ENCODE data around the gene KRT16.
"Not testable (repeated sequence)": the region's sequence is repeated elsewhere in the genome, so short reads cannot be mapped to it uniquely, and the experiment has no call there.

Gene KRT16

DNA sequence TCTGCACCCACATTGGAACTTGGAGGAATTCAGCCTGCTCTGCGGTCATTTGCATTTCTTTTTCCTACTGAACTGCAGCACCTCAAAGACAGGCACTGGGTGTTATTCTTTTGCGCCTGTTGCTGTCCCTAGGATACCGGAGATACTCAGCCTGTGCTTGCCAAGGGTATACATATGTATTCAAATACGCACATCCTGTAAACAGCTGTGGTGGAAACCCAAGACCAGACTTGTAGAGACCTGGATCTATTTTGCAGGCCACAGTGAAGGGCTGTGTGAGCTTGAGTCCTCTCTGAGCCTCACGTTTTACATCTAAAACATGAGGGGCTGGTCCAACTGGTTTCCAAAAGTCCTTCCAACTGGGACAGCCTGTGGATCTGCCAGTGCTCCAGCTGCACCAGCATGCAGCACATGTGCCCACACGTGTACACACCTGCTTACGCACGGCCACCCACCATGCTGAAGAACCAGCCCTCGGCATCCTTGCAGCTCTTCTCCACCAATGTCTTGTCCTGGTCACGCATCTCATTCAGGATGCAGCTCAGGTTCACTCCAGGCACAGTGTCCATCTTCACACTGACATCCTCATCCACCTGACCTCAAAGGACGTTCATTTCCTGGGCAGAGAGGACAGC lies 16.2 kb upstream of the KRT16 start:
- DNase-seq = not testable (repeated sequence)

DNA sequence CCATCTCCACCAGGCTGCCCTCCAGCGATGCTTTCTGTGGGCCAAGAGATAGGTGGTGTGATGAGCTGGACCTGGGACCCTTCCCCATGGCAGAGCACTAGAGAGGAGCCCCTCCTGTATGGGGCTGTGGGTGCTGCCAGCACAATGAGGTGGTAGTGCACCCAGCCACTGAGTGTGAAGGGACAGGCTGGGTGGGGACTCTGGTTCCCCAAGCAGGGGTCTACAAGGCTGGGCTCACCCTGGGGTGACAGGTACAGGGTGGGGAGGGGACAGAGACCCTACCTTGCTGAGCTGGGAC lies 15.5 kb upstream of the KRT16 start:
- not testable (repeated sequence) for DNase-seq

DNA sequence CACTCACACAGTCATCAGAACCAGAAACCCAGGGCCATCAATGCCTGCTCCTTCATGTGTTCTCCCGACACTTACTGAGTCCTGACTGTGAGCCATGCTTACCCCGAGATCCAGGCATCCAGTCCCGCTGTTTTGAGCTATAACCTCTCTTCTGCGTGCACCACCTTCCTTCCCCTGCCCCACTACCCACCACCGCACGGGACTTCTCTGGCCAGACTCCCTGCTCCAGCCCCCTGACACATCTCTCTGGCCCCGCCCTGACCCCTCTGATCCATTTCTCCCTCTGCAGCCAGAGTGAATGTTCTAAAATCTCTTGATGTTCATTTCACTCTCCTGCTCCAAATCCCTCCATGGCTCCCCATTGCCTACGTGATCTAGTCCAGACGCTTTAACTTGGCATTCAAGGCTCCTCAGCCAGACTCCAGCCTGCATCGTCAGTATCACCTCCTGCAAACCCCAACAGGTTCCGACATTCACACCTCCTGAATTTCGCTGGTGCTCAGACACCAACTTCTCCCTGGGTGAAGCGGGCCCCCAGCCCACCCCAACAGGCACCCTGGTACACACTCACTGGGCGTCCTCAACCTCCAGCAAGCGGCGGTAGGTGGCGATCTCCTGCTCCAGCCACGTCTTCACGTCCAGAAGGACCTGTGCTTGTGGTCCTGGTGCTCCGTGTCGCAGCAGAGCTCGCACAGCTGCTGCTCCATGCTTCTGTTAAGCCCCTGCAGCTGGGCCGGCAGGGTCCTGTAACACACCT lies 14.9 kb upstream of the KRT16 start:
- DNase-seq = no peak

DNA sequence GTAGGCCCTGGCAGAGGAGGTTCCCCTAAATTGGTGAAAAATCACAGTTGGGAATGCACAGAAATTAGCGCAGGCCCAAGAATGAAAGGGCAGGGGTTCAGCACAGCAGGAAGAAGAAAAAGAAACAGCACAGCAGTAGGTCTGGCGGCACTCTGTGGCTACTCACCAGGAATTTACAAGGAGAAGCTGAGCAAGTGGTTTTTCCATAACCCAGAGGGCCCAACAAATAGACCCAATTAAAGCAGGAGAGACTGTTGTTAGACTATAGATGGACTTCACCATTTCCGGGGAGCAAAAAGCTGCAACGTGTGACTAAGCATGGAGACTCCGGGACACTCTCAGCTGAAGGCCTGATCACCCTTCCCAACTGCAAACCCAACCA lies 14.3 kb upstream of the KRT16 start:
- DNase-seq = not testable (repeated sequence)

DNA sequence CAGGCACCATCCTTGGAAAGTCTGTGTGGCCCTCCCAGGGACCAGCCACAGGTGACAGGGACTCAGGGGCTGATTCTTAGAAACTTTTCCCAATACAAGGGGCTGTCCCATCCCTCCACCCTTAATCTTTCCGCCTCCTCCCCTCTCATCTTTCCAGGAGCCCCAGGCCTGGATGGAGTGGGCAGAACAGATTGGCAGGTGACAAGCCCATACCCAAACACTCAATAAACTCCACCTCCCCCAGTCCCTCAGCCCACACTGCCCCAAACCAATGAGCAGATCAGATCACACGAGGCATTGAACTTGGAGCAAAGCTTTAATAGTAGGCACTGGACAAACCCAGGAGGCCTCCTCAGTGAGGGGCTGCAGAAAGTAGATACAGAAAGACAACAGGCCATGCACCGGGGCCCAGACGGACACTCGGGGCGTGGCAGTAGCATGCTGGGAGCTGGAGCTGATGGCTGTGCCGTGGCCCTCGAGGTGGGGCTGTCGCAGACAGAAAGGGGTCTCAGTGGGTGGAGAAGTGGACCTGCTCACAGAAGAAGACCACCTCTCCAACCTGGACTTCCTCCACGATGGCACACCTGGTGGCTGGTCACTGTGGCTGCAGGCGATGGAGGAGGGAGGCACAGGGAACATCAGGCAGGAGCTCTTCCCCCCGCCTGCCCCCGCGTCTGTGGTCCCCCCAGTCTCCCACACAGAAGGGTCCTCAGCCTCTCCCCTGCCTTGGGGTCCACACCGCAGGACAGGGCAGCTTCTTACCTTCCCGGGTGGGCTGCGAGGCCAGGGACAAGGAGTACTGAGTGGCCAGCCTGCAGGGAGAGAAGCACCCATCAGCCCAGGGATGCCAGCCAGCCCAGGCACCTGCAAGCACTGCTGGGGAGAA lies 13.7 kb upstream of the KRT16 start:
- not testable (repeated sequence) for DNase-seq

DNA sequence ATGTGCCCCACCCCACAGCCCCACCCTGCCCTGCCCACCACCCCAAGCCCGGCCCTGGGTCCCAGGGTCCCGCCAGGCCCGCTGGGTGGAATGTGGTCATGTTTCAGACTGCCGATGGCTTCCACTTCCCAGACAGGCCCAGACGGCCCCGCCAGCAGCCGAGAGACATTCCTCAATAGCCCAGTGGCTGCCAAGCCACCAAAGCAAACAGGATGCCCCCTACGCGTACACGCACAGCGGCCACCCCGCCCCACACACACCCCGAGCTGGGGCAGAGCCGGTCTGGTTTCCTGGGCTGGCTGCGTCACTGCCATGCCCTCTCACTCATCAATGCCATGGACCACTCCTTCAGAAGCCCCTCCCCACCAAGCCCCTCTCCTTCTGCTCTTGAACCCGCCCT lies 13.0 kb upstream of the KRT16 start:
- no peak for DNase-seq

DNA sequence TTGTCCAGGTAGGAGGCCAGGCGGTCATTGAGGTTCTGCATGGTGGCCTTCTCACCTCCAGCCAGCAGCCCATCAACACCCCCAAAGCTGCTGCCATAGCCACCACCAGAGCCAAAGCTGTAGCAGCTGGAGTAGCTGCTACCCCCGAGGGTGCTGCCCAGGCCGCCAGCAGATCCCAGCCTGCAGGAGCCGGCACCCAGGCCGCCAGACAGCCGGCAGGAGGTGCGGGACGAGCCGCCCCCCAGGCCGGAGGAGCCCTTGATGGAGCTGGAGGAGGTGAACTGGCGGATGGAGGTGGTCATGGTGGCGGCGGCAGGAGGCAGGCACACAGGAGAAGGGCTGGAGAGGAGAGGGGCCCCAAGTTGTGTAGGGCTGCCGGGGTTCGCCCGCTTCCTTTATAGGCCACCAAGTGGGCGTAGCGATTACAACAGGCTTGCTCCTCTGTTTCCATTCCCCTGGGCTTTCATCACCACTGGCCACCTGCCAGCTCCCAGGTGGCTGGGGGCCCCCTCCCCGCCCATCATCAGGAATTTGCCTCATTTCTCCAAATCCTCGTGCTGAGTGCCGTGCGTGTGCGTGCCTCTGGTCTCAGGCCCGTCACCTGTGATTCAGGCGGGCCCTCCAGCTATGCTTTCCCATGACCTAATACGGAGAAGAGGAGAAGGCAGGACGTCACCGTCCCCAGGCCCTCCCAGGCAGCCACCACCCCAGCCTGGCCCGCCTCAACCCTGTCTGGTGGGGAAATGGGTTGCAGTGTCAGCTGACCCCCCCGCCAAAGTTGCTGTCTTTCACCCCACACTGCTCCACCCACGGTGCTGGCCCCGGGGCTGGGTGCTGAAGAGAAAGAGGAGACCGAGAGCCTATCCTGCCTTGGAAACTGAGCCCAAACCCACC lies 11.9 kb upstream of the KRT16 start, which contains the start of gene KRT17:
TSS of gene KRT17 (minus strand) at position 368 of the 894 bp plus-strand sequence. CDS start at position 302, 66 bp downstream.
- no peak for DNase-seq

DNA sequence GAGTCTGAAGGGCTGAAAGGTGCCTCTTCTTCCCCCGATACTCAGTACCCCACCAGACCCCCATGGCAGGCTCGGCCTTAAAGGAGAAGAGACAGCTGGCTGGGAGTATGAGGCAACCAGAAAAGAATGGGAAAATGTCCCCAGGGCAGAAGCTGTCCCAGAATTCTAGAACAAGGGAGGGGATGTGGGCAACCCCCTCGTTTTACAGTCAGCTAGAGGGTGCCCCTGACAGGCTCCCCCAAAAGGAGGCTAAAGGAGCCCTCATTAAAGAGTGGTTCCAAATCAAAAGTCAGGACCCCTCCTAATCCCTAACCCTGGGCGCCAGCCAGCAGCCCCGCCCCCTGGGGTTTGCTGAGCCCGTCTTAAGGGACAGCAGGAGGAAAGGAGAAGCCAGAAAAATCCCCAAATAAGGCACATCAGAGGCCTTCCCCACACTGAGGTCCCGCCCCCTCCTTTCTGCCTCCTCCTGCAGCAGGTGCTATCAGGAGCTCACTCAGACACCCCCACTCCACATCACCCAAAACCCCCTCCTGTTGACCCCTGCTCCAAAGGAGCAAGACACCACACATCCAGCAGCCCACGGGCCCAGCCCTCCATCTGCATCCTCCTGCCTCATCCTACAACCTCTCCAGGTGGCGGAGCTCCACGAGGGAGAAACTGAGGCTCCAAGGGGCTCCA lies 10.8 kb upstream of the KRT16 start:
- not testable (repeated sequence) for DNase-seq

DNA sequence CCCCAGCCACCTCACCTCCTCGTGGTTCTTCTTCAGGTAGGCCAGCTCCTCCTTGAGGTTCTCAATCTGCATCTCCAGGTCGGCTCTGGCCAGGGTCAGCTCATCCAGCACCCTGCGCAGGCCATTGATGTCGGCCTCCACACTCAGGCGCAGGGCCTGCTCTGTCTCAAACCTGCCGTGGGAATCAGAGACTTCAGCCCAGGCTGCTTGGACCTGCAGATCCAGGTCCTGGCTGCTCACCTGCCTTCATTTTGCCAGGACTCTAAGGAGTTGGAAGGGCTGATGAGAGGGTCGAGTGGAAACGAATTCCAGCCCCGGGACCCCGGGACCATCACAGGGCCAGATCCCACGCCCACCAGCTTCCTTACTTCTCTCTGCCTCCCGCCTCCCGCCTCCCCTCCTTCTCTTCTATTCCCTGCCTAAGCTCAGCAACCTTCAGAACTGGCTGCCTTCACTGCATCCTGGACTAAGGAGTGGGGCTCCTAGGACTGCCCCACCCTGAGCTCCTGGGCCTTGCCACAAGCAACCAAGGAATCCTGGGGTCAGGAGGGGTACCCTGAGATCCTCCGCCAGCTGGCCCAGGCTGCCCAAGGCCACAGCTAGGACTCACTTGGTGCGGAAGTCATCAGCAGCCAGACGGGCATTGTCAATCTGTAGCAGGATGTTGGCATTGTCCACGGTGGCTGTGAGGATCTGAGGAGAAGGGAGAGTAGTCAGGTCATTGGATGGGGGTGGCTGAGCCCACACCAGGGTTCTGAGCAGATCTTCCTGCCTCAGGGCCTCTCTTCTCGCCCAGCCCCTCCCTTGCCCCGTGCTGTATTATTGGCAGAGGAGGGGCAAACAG lies 10.0 kb upstream of the KRT16 start:
- not testable (repeated sequence) for DNase-seq

DNA sequence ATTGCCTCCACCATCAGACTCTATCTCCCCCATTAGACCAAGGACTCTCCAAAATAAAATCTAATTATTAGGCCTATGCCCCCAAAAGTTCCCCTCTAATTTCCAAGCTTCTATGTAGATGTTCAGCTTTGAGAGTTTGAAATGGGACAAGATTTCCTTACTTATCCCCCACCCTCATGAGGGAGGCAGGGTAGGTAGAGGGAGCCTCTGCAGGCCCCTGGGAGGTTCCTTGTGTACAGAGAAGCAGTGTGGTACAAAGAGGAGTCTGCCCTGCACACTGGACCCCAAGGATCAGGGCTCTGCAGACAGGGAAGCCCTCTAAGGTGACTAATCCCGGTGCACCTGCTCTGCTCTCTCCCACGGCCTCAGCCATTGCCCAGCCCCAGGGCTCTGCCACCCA lies 9.3 kb upstream of the KRT16 start:
- no peak for DNase-seq

DNA sequence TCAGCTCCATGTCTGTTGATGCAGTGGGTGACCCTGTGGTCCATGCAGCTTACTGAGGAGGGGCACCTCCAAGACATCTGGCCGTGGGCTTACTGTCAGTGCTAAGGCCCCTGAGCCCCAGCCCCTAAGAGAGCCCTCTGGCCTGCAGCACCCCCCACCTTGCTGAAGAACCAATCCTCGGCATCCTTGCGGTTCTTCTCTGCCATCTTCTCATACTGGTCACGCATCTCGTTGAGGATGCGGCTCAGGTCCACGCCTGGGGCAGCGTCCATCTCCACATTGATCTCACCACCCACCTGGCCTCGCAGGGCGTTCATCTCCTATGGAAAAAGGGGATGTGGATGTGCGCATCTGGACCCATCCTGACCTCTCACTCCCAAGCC lies 8.9 kb upstream of the KRT16 start:
- DNase-seq = not testable (repeated sequence)

DNA sequence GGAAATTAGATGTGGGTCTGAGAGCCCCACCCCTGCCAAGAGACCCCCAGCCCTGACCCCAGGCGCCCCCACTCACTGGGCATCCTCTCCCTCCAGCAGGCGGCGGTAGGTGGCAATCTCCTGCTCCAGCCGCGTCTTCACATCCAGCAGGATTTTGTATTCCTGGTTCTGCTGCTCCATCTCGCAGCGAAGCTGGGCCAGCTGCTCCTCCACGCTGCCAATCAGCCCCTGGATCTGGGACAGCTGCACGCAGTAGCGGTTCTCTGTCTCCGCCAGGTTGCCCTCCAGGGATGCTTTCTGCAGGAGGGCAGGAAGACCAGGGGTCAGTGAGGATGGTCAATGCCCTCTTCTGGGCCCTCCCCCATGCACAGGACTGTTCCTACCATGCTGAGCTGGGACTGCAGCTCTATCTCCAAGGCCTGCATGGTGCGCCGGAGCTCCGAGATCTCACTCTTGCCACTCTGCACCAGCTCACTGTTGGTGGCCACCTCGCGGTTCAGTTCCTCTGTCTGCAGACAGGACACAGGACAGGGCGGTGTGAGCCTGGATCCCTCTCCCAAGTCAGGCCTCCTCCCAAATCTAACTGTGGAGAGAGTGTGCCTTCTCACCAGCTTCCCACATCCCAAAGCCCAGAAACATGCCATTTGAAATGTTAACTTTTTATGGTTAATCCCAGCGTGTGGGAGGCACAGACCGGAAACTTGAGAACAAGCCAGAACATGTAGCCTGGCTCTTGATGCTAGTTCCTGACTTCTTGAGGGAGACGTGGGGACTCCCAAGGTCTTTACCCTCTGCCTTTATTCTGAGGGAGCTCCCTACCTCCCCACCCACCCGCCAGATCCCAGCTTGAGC lies 8.2 kb upstream of the KRT16 start:
- DNase-seq = peak in 4 of 58 donors; percentile 12 to 31 (median 18)

DNA sequence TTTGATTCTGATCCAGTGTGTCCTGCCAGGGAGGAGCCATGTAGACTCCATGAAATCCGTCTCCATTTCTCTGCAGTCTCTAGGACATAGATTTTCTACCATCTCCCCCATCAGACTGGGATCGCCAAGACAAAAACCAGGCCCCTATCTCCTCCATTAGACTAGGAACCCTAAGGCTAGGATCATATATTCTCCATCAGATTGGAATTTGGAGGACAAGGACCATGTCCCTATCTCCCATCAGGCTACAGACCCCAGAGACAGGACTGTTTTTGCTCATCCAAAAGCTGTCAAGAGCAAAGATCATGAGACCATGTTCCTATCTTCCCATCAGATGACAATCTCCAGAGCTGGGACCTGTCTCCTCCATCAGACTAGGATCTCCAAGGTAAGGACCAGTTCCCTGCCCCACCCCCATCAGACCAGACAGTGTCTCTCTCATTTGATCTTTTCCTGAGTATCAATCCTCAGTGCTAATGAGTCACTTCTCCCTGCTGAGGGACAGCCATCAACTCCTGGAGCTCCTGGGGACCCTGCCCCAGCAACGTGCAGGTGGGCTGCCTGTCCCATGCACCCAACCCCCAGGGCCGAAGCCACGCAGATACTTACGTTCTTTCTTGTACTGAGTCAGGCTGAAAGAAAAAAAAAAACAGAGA lies 7.5 kb upstream of the KRT16 start:
- DNase-seq = not testable (repeated sequence)

DNA sequence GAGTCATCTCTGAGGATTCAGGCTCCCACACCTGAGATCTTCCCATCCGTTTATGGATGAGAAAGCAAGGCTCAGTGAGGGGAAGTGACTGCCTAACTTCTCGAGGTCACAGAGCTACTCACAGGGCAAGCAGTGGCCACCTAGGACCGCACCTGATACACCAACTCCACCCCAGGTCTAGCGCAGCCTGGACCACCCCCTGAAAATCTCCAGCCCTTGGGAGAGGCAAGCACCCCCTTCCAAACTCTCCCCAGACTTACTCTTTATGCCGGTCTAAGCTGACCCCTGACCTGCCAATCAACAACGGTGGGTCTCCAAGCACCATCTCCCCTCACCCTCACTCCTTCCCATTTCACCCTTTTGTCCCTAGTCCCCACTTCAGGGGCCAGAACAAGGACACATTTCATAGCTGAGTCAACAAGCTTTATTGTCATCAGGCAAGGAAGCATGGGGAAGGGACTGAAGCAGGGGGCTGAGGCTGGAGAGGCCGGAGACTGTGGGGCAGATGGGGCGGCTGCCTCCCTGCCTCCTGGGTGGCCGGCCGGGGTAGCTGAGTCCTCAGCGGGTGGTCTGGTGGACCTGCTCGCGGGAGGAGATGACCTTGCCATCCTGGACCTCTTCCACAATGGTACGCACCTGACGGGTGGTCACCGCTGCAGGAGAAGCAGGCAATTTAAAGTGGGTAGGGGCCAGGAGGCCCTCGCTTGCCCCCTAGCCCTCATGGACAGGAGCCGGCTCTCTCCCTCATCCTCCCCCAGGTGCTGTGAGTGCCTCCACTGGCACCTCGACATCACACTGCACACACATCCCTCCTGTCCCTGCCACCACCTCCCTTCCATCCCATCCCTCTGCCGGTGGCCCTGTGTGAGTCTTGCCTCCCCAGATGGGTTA lies 6.7 kb upstream of the KRT16 start:
- no peak for DNase-seq

DNA sequence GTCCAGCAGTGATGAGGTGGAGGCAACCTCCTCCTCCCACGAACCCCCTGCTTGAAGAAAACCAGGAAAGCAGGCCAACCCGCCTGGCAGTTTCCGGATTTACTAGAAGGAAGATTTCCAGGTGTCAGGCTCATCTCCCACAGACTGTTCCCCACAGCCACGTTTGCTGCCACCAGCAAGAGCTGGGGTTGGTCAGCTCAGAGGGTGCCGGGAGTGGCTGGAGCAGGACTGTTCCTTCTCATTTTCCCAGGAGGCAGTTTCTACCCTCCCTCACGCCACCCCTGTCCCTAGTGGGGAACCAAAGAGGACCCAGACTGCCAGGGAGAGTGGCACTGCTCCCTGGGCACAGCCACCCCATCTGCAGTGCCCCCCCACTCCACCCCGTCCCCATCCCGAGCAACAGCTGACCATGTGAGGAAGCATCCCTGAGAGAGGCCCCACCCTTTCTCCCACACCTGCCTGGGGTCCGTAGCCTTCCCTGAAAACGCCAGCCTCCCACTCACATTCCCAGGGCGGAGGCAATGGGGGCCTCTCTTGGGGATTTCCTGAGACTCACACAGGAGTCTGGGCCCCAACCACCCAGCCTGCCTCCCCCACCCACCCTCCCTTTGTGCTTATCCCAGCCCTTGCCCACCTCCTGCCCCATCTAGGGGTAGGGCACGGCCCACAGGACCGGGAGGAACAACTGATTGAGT lies 5.9 kb upstream of the KRT16 start:
- no peak for DNase-seq

DNA sequence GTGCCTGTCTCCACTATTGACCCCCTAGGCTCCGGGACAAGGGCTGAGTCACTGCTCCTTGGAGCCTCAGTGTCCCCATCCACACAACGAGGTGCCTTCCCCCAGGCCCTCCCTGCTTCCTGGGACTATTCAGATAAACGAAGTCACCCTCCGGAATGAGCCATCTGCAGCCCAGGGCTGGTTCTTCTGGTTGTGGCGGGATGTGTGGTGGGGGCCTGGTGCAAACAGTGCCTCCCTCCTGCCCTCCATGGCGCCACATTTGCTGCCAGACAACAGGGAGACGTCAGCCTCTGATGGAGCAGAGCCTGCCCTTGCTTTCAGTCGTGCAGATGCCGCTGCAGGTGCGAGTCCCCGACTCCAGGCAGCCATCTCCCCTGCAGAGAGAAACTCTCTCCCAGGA lies 5.1 kb upstream of the KRT16 start:
- no peak for DNase-seq

Measured in anterior cingulate cortex (tissue), 58 donors.